Ovary (tissue), 9 donors: Measurements from ENCODE around the gene CSE1L. TPM values are rescaled to one million over a fixed set of nuclear protein-coding genes. Genes with fewer than 3 reads are reported as not detected.

Experiments
- DNase-seq, 5 donors: peaks; one replicate each; pipeline ENCODE4 v3.0.0-alpha.2; 2019 to 2020
- H3K27ac ChIP-seq, 2 donors: fragments of 200-600 bp; one replicate each; pipeline versions ENCODE4 v1.5.1 to v1.8.0; 2019 to 2022
- H3K27me3 ChIP-seq: fragments of 200-600 bp; one replicate; pipeline ENCODE4 v1.8.0; 2022
- H3K36me3 ChIP-seq: fragments of 200-600 bp; sonication (generic); one replicate; pipeline ENCODE4 v1.5.1; 2019
- H3K4me1 ChIP-seq: one replicate; pipeline ENCODE4 v1.8.1; 2013; ENCODE audit warnings: mild to moderate bottlenecking, moderate library complexity; ENCODE audit not compliant: insufficient read depth
- H3K4me3 ChIP-seq: fragments of 200-600 bp; sonication (generic); one replicate; pipeline ENCODE4 v1.5.1; 2017
- H3K9me3 ChIP-seq, 2 donors: fragments of 200-600 bp in 1 of 2; sonication (generic) in 1 of 2; one replicate each; pipeline versions ENCODE4 v1.5.1 to v1.8.1; 2013 to 2019; ENCODE audit warnings: mild to moderate bottlenecking in 1 of 2, moderate library complexity in 1 of 2
- EP300 ChIP-seq: sonication (generic); formaldehyde crosslinking; IDR thresholded peaks from one replicate; pipeline ENCODE4 v1.6.1; 2017; ENCODE audit warnings: antibody characterized with exemption
- POLR2A ChIP-seq: fragments of 450-650 bp; IDR thresholded peaks from one replicate; pipeline ENCODE4 v1.6.1; 2017; ENCODE audit warnings: antibody characterized with exemption, mild to moderate bottlenecking, moderate library complexity
- WGBS, 3 donors: extraction: QIAGEN DNeasy Blood & Tissue Kit in 1 of 3; methylation state at CpG; one replicate each; pipeline versions ENCODE4 v1.1.5 to v1.1.7; 2013 to 2017; 5-methylcytosine and 5-hydroxymethylcytosine counted together
- intact Hi-C, 4 donors: fragments of 100-400 bp; cut with DNase I; formaldehyde crosslinking; loops; one replicate each; pipeline versions ENCODE4 v1.11.0 to v1.15.1; 2022 to 2023
- polyA plus RNA-seq, 2 donors: library from polyadenylated mRNA; stranded (reverse); fragments of 200-250 nt in 1 of 2; fragments of 350-450 nt in 1 of 2; fragmentation: Illumina TruSeq in 1 of 2; extraction: RNeasy Lipid Tissue Mini Kit (QIAGEN cat#74804) in 1 of 2; gene quantifications; one replicate each; pipeline ENCODE4 v1.2.3, GENCODE V29; 2013 to 2014
- total RNA-seq, 7 donors: library from RNA; depleted of rRNA in 2 of 7; stranded (reverse); fragments of >200 nt in 2 of 7; fragmentation: NEBNext Ultra II Directional in 3 of 7; extraction: Animal tissue kit (Norgen Biotek cat#: 25700) in 3 of 7; gene quantifications; one replicate each; pipeline versions ENCODE4 v1.1.0 to v1.2.4, GENCODE V29; 2016 to 2023
- TF ChIP-seq, protein P1 (sequence below), 3 donors: fragments of 450-650 bp in 2 of 3; fragments of 200-600 bp in 1 of 3; IDR thresholded peaks; one replicate each; pipeline versions ENCODE4 v1.5.1 to v1.8.0; 2016 to 2022; ENCODE audit warnings: antibody characterized with exemption in 3 of 3, mild to moderate bottlenecking in 1 of 3
- donor health status: DM: no; HTN: no; CAD: no; lungs with moderate emphysema.
- donor health status: DM: no; HTN: no; CAD: no.
- donor health status: Bipolar disorder and iron deficiency.
- donor health status: DM: yes; HTN: yes; CAD: no.
- donor health status: DM: no; HTN: no; CAD: no.
- donor health status: DM: yes; HTN: yes; CAD: no.

Gene CSE1L
- total and polyA plus RNA-seq, 9 donors = 23.3 to 55.4 (median 43.7) TPM

GRCh38 chr20:49110767-49111694 is 64.9 kb downstream of the CSE1L start:
- H3K27me3 ChIP-seq = no peaks in the 10 kb centered on the region
- H3K4me1 ChIP-seq = no peaks in the 10 kb centered on the region
- intact Hi-C loops = no loop called here
- no peak overlapping the region for H3K4me3 ChIP-seq
- no peaks in the 10 kb centered on the region for H3K9me3 ChIP-seq
- TF ChIP-seq, protein P1, sequence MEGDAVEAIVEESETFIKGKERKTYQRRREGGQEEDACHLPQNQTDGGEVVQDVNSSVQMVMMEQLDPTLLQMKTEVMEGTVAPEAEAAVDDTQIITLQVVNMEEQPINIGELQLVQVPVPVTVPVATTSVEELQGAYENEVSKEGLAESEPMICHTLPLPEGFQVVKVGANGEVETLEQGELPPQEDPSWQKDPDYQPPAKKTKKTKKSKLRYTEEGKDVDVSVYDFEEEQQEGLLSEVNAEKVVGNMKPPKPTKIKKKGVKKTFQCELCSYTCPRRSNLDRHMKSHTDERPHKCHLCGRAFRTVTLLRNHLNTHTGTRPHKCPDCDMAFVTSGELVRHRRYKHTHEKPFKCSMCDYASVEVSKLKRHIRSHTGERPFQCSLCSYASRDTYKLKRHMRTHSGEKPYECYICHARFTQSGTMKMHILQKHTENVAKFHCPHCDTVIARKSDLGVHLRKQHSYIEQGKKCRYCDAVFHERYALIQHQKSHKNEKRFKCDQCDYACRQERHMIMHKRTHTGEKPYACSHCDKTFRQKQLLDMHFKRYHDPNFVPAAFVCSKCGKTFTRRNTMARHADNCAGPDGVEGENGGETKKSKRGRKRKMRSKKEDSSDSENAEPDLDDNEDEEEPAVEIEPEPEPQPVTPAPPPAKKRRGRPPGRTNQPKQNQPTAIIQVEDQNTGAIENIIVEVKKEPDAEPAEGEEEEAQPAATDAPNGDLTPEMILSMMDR (IDR thresholded peaks at IDR 0.05) = no peak
- no peak for TF ChIP-seq EP300
- TF ChIP-seq POLR2A = no peak
- no peak overlapping the region for H3K27ac ChIP-seq
- 94 to 96% (median 95%) methylated on average over 6 of the region's 6 CpGs for WGBS, 3 donors
- DNase-seq = no peak
- H3K36me3 ChIP-seq = no peaks in the 10 kb centered on the region

DNA sequence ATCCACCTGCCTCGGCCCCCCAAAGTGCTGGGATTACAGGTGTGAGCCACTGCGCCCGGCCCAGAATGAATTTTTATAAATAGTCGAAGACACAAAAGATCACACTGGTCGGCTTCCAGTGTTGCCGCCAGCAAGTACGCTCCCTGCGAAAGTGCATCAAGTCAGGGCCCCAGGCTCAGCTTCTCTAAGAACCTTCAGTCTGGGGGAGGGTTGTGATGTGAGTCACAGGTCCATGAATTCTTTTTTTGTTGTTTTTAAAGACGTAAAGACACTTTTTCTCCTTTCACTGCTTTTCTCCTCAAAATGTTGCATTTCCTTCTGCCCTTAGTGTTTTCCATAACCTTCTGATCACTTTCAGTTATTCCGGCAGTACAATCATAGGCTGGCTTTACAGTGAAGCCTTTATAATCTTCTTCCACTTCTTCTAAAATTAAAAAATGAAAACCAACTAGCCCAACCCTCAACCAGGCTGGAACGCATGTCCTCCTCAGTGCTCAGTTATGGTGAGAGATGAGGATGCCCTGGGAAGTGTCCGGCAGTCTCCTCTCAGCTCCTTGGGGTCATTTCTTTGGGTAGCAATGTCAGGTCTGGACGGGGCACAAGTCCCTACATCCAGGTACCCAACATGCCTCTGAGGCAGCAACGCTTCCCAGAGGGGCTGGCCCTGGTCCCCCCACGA is 66.6 kb downstream of the CSE1L start:
- no peaks in the 10 kb centered on the region for H3K36me3 ChIP-seq
- TF ChIP-seq, protein P1 (IDR thresholded peaks at IDR 0.05) = no peak
- TF ChIP-seq POLR2A (no peak), EP300 (no peak)
- H3K27ac ChIP-seq = no peak overlapping the region
- DNase-seq = no peak
- intact Hi-C loops = no loop called here
- no peaks in the 10 kb centered on the region for H3K9me3 ChIP-seq
- no peaks in the 10 kb centered on the region for H3K27me3 ChIP-seq
- no peak overlapping the region for H3K4me3 ChIP-seq
- H3K4me1 ChIP-seq = no peaks in the 10 kb centered on the region
- 85 to 87% (median 85%) methylated on average over 15 of the region's 15 CpGs for WGBS, 3 donors

DNA sequence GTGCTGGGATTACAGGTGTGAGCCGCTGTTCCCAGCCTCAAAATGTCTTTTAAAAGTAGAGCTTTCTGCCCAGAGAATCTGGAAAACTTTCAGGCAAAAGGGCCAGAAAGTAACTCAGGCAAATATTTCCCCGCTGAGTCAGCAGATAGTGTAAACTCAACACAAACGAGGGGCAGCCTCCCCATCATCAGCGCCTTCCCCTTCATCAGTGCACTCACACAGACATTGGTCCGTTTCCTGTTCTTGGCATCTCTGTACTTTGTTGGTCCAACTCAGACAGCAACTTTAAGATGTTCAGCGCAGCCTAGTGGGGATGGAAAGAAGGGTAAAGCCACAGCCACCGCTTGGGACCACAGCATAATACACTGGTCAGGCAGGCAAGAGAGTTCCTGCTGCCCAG is 69.5 kb downstream of the CSE1L start:
- Histone ChIP-seq H3K4me3 (no peak overlapping the region), H3K27me3 (no peaks in the 10 kb centered on the region), H3K9me3 (no peaks in the 10 kb centered on the region), H3K36me3 (no peaks in the 10 kb centered on the region), H3K4me1 (no peaks in the 10 kb centered on the region), H3K27ac (no peak overlapping the region)
- intact Hi-C loops = no loop called here
- TF ChIP-seq, protein P1 (IDR thresholded peaks at IDR 0.05) = no peak
- TF ChIP-seq POLR2A (no peak), EP300 (no peak)
- WGBS, 3 donors = 17 to 53% (median 22%) methylated on average over 7 of the region's 7 CpGs
- DNase-seq = peak; percentile 29 to 52 (median 40)

DNA sequence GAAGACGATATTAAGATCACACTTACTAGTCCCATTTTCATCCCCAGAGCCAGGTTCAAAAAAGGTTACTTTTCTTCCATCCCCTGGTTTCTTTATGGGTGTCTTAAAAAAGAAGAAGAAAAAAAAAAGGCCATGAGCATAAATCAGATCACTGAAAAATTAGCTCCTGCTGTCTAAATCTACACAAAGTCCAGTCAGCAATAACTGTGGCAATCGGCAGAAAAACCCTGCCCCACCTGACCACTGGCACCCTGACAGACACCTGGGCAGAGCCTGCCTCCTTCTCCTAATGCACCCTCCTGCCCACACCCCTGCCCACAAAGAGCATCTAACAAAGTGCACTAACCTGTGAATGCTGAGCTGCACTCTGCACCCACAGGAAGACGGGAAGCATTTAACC is 72.2 kb downstream of the CSE1L start:
- Histone ChIP-seq H3K9me3 (no peaks in the 10 kb centered on the region), H3K4me1 (no peaks in the 10 kb centered on the region), H3K36me3 (no peaks in the 10 kb centered on the region), H3K4me3 (no peak overlapping the region), H3K27ac (no peak overlapping the region), H3K27me3 (no peaks in the 10 kb centered on the region)
- 78 to 85% (median 85%) methylated on average over 3 of the region's 3 CpGs for WGBS, 3 donors
- DNase-seq = no peak
- intact Hi-C loops = no loop called here
- no peak for TF ChIP-seq EP300
- no peak for TF ChIP-seq POLR2A
- TF ChIP-seq, protein P1 (IDR thresholded peaks at IDR 0.05) = no peak
